A673 (cell line): ENCODE data around the gene VARS2.

Experiments used
- EZH2 ChIP-seq: fragments of 200-600 bp; sonication (generic); IDR thresholded peaks from 2 replicates; pipeline ENCODE4 v1.6.1; 2017; ENCODE audit warnings: borderline replicate concordance, low read depth, mild to moderate bottlenecking, mixed read lengths, antibody characterized with exemption, low read length; ENCODE audit not compliant: poor library complexity, severe bottlenecking
- TF ChIP-seq, protein P1 (sequence below): fragments of 300-800, 200-600 bp; sonication (generic); conservative IDR thresholded peaks from 2 replicates; pipeline ENCODE4 v1.5.1; 2017; ENCODE audit warnings: low read depth, mild to moderate bottlenecking, antibody characterized with exemption, low read length, moderate library complexity, mixed read lengths

GRCh38 chr6:30889496-30889885 is 24.5 kb upstream of the VARS2 start:
- TF ChIP-seq, protein P1, sequence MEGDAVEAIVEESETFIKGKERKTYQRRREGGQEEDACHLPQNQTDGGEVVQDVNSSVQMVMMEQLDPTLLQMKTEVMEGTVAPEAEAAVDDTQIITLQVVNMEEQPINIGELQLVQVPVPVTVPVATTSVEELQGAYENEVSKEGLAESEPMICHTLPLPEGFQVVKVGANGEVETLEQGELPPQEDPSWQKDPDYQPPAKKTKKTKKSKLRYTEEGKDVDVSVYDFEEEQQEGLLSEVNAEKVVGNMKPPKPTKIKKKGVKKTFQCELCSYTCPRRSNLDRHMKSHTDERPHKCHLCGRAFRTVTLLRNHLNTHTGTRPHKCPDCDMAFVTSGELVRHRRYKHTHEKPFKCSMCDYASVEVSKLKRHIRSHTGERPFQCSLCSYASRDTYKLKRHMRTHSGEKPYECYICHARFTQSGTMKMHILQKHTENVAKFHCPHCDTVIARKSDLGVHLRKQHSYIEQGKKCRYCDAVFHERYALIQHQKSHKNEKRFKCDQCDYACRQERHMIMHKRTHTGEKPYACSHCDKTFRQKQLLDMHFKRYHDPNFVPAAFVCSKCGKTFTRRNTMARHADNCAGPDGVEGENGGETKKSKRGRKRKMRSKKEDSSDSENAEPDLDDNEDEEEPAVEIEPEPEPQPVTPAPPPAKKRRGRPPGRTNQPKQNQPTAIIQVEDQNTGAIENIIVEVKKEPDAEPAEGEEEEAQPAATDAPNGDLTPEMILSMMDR = no peak
- TF ChIP-seq EZH2 = no peak
